ENCODE data around the gene NR2C2.

GRCh38 chr3:14941871-14942270 lies 5.5 kb upstream of the NR2C2 start:
- TF ChIP-seq POLR2A (IDR thresholded peaks at IDR 0.05) (no peak), EP300 (IDR thresholded peaks at IDR 0.05; ENCODE audit: low read depth) (no peak), CTCF (IDR thresholded peaks at IDR 0.05) (no peak)

All from transverse colon (tissue), 3 donors.